ENCODE data around the gene NUBP2.

The NUBP2 gene

GRCh38 chr16:1788708-1789100 is 5.9 kb downstream of the NUBP2 start:
- no peak overlapping the region for H3K27ac ChIP-seq
- no peak for TF ChIP-seq ZFX (IDR thresholded peaks at IDR 0.05)
- no peak for TF ChIP-seq CTCF (conservative IDR thresholded peaks at IDR 0.05)

- TF ChIP-seq ZFX (IDR thresholded peaks at IDR 0.05) (no peak), CTCF (conservative IDR thresholded peaks at IDR 0.05) (no peak)
Measured at GRCh38 chr16:1789643-1790045, 6.9 kb downstream of the NUBP2 start.

GRCh38 chr16:1790261-1790610 is 7.5 kb downstream of the NUBP2 start:
- H3K27ac ChIP-seq = no peak overlapping the region
- TF ChIP-seq CTCF (conservative IDR thresholded peaks at IDR 0.05) (no peak), ZFX (IDR thresholded peaks at IDR 0.05) (no peak)

More at GRCh38 chr16:1789643-1790045, 6.9 kb downstream of the NUBP2 start:
- H3K27ac ChIP-seq = no peak overlapping the region

GRCh38 chr16:1790611-1791255 is 8.0 kb downstream of the NUBP2 start:
- no peak overlapping the region for H3K27ac ChIP-seq
- TF ChIP-seq ZFX (IDR thresholded peaks at IDR 0.05) (no peak), CTCF (conservative IDR thresholded peaks at IDR 0.05) (no peak)

GRCh38 chr16:1791256-1791942 is 8.6 kb downstream of the NUBP2 start:
- no peak overlapping the region for H3K27ac ChIP-seq
- TF ChIP-seq ZFX (IDR thresholded peaks at IDR 0.05) (no peak), CTCF (conservative IDR thresholded peaks at IDR 0.05) (no peak)

- H3K27ac ChIP-seq = no peak overlapping the region
- TF ChIP-seq CTCF (conservative IDR thresholded peaks at IDR 0.05) (no peak), ZFX (IDR thresholded peaks at IDR 0.05) (no peak)
Measured at GRCh38 chr16:1791943-1792812, 9.4 kb downstream of the NUBP2 start.
